CD4-positive, CD25-positive, alpha-beta regulatory T cell (primary cell): ENCODE data around the gene DACH1. TPM values are rescaled to one million over a fixed set of nuclear protein-coding genes. Genes with fewer than 3 reads are reported as not detected.
A peak's percentile ranks its signal among the peaks of the same experiment; 100 is the strongest.
"Not testable (repeated sequence)": the region's sequence is repeated elsewhere in the genome, so short reads cannot be mapped to it uniquely, and the experiment has no call there.

Source experiments
- ATAC-seq, 2 donors: fragments of 150-1000 bp; cut with Tn5 transposase; one replicate each; pipeline ENCODE4 v1.10.0; 2021; ENCODE audit warnings: low read depth in 2 of 2, moderate number of reproducible peaks in 2 of 2, moderate library complexity in 1 of 2
- DNase-seq, 3 donors: peaks; one replicate each; pipeline versions ENCODE4 v3.0.0 to v3.0.0-alpha.2; 2012 to 2022; ENCODE audit warnings: mixed read lengths in 1 of 3
- H3K27ac ChIP-seq: one replicate; pipeline ENCODE4 v1.7.0; 2013; ENCODE audit warnings: mild to moderate bottlenecking, low read length; ENCODE audit not compliant: insufficient read depth, poor library complexity, severe bottlenecking
- H3K27me3 ChIP-seq: one replicate; pipeline ENCODE4 v1.7.0; 2013; ENCODE audit warnings: low read length; ENCODE audit not compliant: control insufficient read depth, insufficient read depth
- H3K36me3 ChIP-seq: one replicate; pipeline ENCODE4 v1.7.0; 2013; ENCODE audit warnings: mild to moderate bottlenecking, low read length, moderate library complexity; ENCODE audit not compliant: control insufficient read depth, insufficient read depth
- H3K4me1 ChIP-seq: 2 replicates; pipeline ENCODE4 v1.7.0; 2013; ENCODE audit warnings: mild to moderate bottlenecking, low read length; ENCODE audit not compliant: insufficient read depth, control insufficient read depth, poor library complexity, severe bottlenecking
- H3K4me3 ChIP-seq: one replicate; pipeline ENCODE4 v1.7.0; 2013; ENCODE audit warnings: low read depth, mild to moderate bottlenecking, low read length, moderate library complexity
- H3K9me3 ChIP-seq, 2 experiments: 1 replicate in 1 of 2; 2 replicates in 1 of 2; pipeline ENCODE4 v1.7.0; 2013; ENCODE audit warnings: low read length in 2 of 2, mild to moderate bottlenecking in 1 of 2, moderate library complexity in 1 of 2; ENCODE audit not compliant: control insufficient read depth in 2 of 2
- H3K27ac Mint-ChIP-seq, 3 donors: one replicate each; pipeline ENCODE4 v1.8.0; 2020 to 2022; ENCODE audit warnings: mild to moderate bottlenecking in 3 of 3, mixed read lengths in 3 of 3, moderate library complexity in 2 of 3
- H3K27me3 Mint-ChIP-seq: one replicate; pipeline ENCODE4 v1.8.0; 2022; ENCODE audit warnings: mild to moderate bottlenecking, mixed read lengths
- H3K36me3 Mint-ChIP-seq: one replicate; pipeline ENCODE4 v1.8.0; 2020; ENCODE audit warnings: mixed read lengths
- H3K4me1 Mint-ChIP-seq, 4 donors: one replicate each; pipeline ENCODE4 v1.8.0; 2020 to 2022; ENCODE audit warnings: mixed read lengths in 4 of 4, mild to moderate bottlenecking in 1 of 4
- H3K4me3 Mint-ChIP-seq, 4 donors: one replicate each; pipeline ENCODE4 v1.8.0; 2020 to 2022; ENCODE audit warnings: mild to moderate bottlenecking in 4 of 4, mixed read lengths in 4 of 4, moderate library complexity in 3 of 4
- H3K9me3 Mint-ChIP-seq, 7 donors: one replicate each; pipeline ENCODE4 v1.8.0; 2020 to 2022; ENCODE audit warnings: mixed read lengths in 7 of 7, mild to moderate bottlenecking in 3 of 7, moderate library complexity in 2 of 7
- polyA plus RNA-seq, 4 donors: library from polyadenylated mRNA; unstranded; fragments of 300-500 nt; fragmentation: Illumina TruSeq; gene quantifications; one replicate each; pipeline ENCODE4 v1.2.3, GENCODE V29; 2021
- total RNA-seq: library from RNA; stranded (reverse); gene quantifications from one replicate; pipeline ENCODE4 v1.2.3, GENCODE V29; 2022

The DACH1 gene
- total and polyA plus RNA-seq, 5 donors from 2014 or later = 0.47 TPM; not detected in 4

GRCh38 chr13:71837582-71837981 is 29.4 kb downstream of the DACH1 start:
- not testable (repeated sequence) for H3K27ac ChIP-seq, H3K27me3 ChIP-seq, DNase-seq, H3K27ac Mint-ChIP-seq, H3K27me3 Mint-ChIP-seq, H3K9me3 ChIP-seq, H3K36me3 Mint-ChIP-seq, H3K4me1 Mint-ChIP-seq, H3K4me3 ChIP-seq, H3K4me1 ChIP-seq, H3K36me3 ChIP-seq, ATAC-seq, H3K4me3 Mint-ChIP-seq
- H3K9me3 Mint-ChIP-seq = peaks cover 0 to 12% (median 2%) of the 10 kb centered on the region in 7 donors

DNA sequence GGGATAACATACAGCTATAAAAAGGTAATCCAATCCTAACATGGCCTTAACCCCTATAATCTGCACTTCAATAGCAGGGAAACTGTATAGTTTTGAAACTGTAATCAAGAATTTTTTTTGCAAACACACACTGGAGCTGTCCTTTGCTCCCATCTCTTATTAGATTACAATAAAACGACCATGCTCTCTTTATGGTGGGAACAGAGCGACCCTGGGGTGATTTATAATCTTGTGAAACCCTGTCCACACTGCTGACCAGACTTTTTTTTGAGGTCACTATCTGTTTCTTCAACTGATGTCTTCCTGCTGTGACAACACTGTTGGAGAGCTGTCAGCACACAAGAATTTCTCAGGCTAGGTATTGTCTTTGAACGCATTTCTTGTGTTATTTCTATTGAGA is 35.3 kb downstream of the DACH1 start:
- Histone ChIP-seq H3K36me3 (no peaks in the 10 kb centered on the region), H3K27me3 (no peaks in the 10 kb centered on the region), H3K4me1 (no peaks in the 10 kb centered on the region), H3K27ac (no peak overlapping the region), H3K9me3 (no peaks in the 10 kb centered on the region), H3K4me3 (no peak overlapping the region)
- DNase-seq (no peak), ATAC-seq (no peak)
- Mint-ChIP-seq H3K27ac (no peak overlapping the region), H3K27me3 (no peaks in the 10 kb centered on the region), H3K9me3 (peaks cover 0 to 8% (median 2%) of the 10 kb centered on the region in 7 donors), H3K4me3 (no peak overlapping the region), H3K4me1 (peaks cover 0 to 2% (median 0%) of the 10 kb centered on the region in 4 donors), H3K36me3 (no peaks in the 10 kb centered on the region)

GRCh38 chr13:71830736-71831135 is 36.3 kb downstream of the DACH1 start:
- Mint-ChIP-seq H3K4me1 (peaks cover 0 to 2% (median 0%) of the 10 kb centered on the region in 4 donors), H3K9me3 (peaks cover 0 to 8% (median 1%) of the 10 kb centered on the region in 7 donors)
- no peak for ATAC-seq

GRCh38 chr13:71830323-71830722 is 36.7 kb downstream of the DACH1 start:
- Histone ChIP-seq H3K9me3 (no peaks in the 10 kb centered on the region), H3K4me3 (no peak overlapping the region), H3K36me3 (no peaks in the 10 kb centered on the region), H3K4me1 (no peaks in the 10 kb centered on the region), H3K27me3 (no peaks in the 10 kb centered on the region), H3K27ac (no peak overlapping the region)
- Mint-ChIP-seq H3K36me3 (no peaks in the 10 kb centered on the region), H3K4me1 (peaks cover 0 to 2% (median 0%) of the 10 kb centered on the region in 4 donors), H3K27ac (no peak overlapping the region), H3K9me3 (peaks cover 0 to 5% (median 1%) of the 10 kb centered on the region in 7 donors), H3K27me3 (no peaks in the 10 kb centered on the region), H3K4me3 (no peak overlapping the region)
- ATAC-seq = no peak
- DNase-seq = no peak

More at GRCh38 chr13:71830736-71831135, 36.3 kb downstream of the DACH1 start:
- DNase-seq = no peak
- Histone ChIP-seq H3K4me3 (no peak overlapping the region), H3K36me3 (no peaks in the 10 kb centered on the region), H3K9me3 (no peaks in the 10 kb centered on the region), H3K27ac (no peak overlapping the region), H3K27me3 (no peaks in the 10 kb centered on the region), H3K4me1 (no peaks in the 10 kb centered on the region)
- Mint-ChIP-seq H3K27ac (no peak overlapping the region), H3K4me3 (no peak overlapping the region), H3K36me3 (no peaks in the 10 kb centered on the region), H3K27me3 (no peaks in the 10 kb centered on the region)

DNA sequence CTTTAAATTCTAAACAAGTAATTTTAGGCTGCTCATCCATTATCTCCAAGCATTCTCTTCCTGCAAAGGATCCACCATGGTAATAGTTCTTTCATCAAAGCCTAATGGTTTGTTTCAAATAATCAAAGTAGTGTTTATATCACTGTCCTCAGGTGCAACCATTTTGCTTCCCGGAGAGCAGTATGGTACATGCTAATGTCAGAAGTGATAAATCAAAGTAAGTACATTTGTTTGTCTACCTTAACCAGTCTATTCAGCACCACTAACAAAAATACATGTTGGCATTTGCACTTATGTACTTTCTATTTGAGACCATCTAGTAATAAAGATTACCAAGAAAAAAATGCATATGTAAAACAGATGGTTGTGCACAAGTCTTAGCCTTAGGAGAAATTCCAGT is 37.5 kb downstream of the DACH1 start:
- no peak for DNase-seq
- H3K4me1 Mint-ChIP-seq = peaks cover 0 to 2% (median 0%) of the 10 kb centered on the region in 4 donors
- H3K27ac Mint-ChIP-seq = no peak overlapping the region

DNA sequence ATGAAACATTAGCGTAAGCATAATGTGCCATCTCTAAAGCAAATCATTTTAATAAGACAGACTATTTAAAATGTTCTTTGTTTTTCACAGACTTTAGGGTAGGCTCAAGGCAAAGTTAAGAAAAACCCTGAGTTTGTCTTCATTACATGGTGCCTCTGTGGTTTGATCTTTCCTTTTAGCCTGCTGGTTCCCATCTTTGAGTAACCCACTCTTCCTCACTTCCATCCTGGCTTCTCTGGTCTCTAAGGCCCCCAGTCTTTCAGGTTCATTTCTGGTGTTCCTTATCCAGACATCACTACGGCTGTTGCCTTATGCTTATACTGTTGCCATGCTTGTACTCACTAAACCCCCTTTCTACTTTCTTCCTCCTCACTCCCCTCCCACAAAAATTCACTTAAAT is 38.4 kb downstream of the DACH1 start:
- no peak overlapping the region for H3K4me3 Mint-ChIP-seq
- no peak overlapping the region for H3K27ac ChIP-seq
- H3K4me1 Mint-ChIP-seq = peaks cover 0 to 2% (median 0%) of the 10 kb centered on the region in 4 donors
- H3K36me3 Mint-ChIP-seq = no peaks in the 10 kb centered on the region
- H3K27ac Mint-ChIP-seq = peak overlapping the region in 1 of 3 donors; percentile 63
- H3K4me1 ChIP-seq = no peaks in the 10 kb centered on the region
- H3K36me3 ChIP-seq = no peaks in the 10 kb centered on the region
- H3K9me3 ChIP-seq = no peaks in the 10 kb centered on the region
- H3K9me3 Mint-ChIP-seq = peaks cover 0 to 5% (median 1%) of the 10 kb centered on the region in 7 donors
- ATAC-seq (no peak), DNase-seq (no peak)
- H3K27me3 Mint-ChIP-seq = no peaks in the 10 kb centered on the region
- H3K27me3 ChIP-seq = no peaks in the 10 kb centered on the region
- no peak overlapping the region for H3K4me3 ChIP-seq

More for the DNA sequence above, 37.5 kb downstream of the DACH1 start:
- Mint-ChIP-seq H3K36me3 (no peaks in the 10 kb centered on the region), H3K4me3 (no peak overlapping the region), H3K27me3 (no peaks in the 10 kb centered on the region), H3K9me3 (peaks cover 0 to 5% (median 1%) of the 10 kb centered on the region in 7 donors)
- H3K27me3 ChIP-seq = no peaks in the 10 kb centered on the region
- no peaks in the 10 kb centered on the region for H3K4me1 ChIP-seq
- H3K36me3 ChIP-seq = no peaks in the 10 kb centered on the region
- H3K9me3 ChIP-seq = no peaks in the 10 kb centered on the region
- no peak for ATAC-seq
- no peak overlapping the region for H3K27ac ChIP-seq
- no peak overlapping the region for H3K4me3 ChIP-seq

DNA sequence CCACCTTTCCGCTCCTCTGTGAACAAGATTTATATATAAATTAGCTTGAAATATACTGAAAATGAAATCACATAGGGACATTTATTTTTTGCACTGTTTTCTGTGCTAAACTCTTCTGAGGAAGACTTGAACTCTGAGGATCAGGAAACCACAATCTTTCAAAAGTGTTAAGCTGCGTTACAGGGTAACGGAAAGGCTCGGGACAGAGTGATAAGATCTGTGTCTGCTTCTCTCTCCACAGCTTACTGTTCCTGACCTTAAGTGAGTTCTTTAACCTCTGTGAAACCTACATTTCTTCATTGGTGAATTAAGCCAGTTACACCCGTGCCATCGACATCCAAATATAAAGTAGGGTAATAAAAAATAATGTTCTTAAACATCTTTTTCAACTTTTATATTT is 38.9 kb downstream of the DACH1 start:
- Mint-ChIP-seq H3K36me3 (no peaks in the 10 kb centered on the region), H3K9me3 (peaks cover 0 to 6% (median 1%) of the 10 kb centered on the region in 7 donors), H3K4me3 (no peak overlapping the region), H3K27me3 (no peaks in the 10 kb centered on the region), H3K4me1 (peaks cover 0 to 2% (median 0%) of the 10 kb centered on the region in 4 donors), H3K27ac (no peak overlapping the region)
- no peak overlapping the region for H3K4me3 ChIP-seq
- H3K9me3 ChIP-seq = no peaks in the 10 kb centered on the region
- H3K4me1 ChIP-seq = no peaks in the 10 kb centered on the region
- H3K27ac ChIP-seq = no peak overlapping the region
- no peaks in the 10 kb centered on the region for H3K27me3 ChIP-seq
- DNase-seq (no peak), ATAC-seq (no peak)
- no peaks in the 10 kb centered on the region for H3K36me3 ChIP-seq

GRCh38 chr13:71827241-71827640 is 39.8 kb downstream of the DACH1 start:
- Mint-ChIP-seq H3K27me3 (no peaks in the 10 kb centered on the region), H3K27ac (no peak overlapping the region)
- no peaks in the 10 kb centered on the region for H3K4me1 ChIP-seq

More at GRCh38 chr13:71827241-71827640, 39.8 kb downstream of the DACH1 start:
- Histone ChIP-seq H3K27ac (no peak overlapping the region), H3K27me3 (no peaks in the 10 kb centered on the region), H3K9me3 (no peaks in the 10 kb centered on the region), H3K36me3 (no peaks in the 10 kb centered on the region), H3K4me3 (no peak overlapping the region)
- ATAC-seq (no peak), DNase-seq (no peak)
- peaks cover 0 to 6% (median 1%) of the 10 kb centered on the region in 7 donors for H3K9me3 Mint-ChIP-seq
- H3K36me3 Mint-ChIP-seq = no peaks in the 10 kb centered on the region
- H3K4me3 Mint-ChIP-seq = no peak overlapping the region
- peaks cover 0 to 2% (median 0%) of the 10 kb centered on the region in 4 donors for H3K4me1 Mint-ChIP-seq
